ENCODE results near the gene IRAK1.

IRAK1 gene

DNA sequence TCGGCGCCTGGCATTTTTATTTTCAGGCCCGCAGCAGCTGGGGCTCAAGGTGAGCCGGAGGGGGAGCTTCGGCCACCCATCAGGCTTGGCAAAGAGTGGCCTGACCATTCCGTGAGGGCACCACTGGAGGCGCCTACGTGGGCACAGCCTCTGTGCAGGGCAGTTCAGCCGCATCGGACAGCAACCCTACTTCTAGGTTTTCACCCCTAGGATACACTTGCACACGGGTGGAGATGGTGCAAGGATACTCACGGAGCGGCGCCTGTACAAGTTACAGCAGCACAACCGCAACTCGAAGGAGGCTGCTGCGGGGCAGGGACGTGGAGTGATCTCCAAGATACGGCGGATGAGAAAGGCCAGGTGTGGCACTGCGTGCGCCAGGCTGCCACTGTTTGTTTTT lies 58.9 kb downstream of the IRAK1 start:
- H3K4me1 ChIP-seq (ENCODE audit: control insufficient read depth, insufficient read depth, low read length, unreplicated experiment) = no peaks in the 10 kb centered on the region
- no peak overlapping the region for H2AFZ ChIP-seq (ENCODE audit: low read length, unreplicated experiment)
- H3K27ac ChIP-seq (ENCODE audit: low read depth, low read length) = no peak overlapping the region
- no peaks in the 10 kb centered on the region for H3K27me3 ChIP-seq (ENCODE audit: insufficient read depth, low read length)
- H3K79me2 ChIP-seq (ENCODE audit: control insufficient read depth, insufficient read depth, low read length, unreplicated experiment) = peaks cover 20% of the 10 kb centered on the region
- H3K4me3 ChIP-seq (ENCODE audit: low read depth, low read length) = no peak overlapping the region
- no peaks in the 10 kb centered on the region for H3K36me3 ChIP-seq (ENCODE audit: insufficient read depth, low read length)
